ENCODE measurements around the gene SERINC5.

DNA sequence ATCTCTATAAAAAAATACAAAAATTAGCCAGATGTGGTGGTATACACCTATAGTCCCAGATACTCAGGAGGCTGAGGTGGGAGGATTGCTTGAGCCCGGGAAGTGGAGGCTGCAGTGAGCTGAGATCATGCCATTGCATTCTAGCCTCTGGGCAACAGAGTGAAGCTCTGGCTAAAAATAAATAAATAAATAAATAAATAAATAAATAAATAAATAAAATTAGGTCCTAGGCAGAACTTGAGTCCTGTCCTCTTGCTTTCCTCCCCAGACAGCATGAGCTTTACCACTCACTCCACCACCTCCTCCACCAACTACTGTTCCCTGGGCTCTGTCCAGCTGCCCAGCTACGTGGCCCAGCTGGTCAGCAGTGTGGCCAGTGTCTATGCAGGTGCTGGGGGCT is 32.3 kb upstream of the SERINC5 start:
- TF ChIP-seq CTCF (IDR thresholded peaks at IDR 0.05) = no peak
- TF ChIP-seq POLR2A (IDR thresholded peaks at IDR 0.05) = no peak

Measured in adrenal gland (tissue), 5 donors.